ENCODE measurements around the gene OLA1.

GRCh38 chr2:174223388-174223787 is 24.9 kb downstream of the OLA1 start:
- TF ChIP-seq CTCF (IDR thresholded peaks at IDR 0.05): no peak
- no peak for TF ChIP-seq EZH2phosphoT487 (IDR thresholded peaks at IDR 0.05)

All from neural progenitor cell (in vitro differentiated cells).